ENCODE results near the gene FBXW4. TPM values are rescaled to one million over a fixed set of nuclear protein-coding genes. Genes with fewer than 3 reads are reported as not detected.

FBXW4 gene
- total RNA-seq, 1 experiment from 2014 or later: 38.2 TPM

DNA sequence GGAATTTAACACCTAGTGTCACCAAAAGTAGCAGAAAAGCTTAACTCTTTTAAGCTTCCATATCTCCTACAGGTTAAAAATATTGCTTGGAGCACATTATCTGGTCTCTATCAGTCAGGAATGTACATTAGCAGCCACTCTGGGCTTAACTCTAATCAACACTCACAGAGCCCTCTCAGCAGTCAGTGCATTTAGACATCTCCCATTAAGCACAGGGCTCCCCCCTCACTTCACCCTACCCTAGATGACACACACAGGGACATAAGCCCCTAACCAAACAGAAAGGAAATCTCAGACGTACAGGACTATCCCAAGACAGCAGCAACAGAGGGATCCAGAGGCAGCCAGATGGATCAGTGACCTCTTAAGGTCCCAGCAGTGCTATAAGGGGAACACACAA is 26.4 kb downstream of the FBXW4 start:
- TF ChIP-seq, protein P1, sequence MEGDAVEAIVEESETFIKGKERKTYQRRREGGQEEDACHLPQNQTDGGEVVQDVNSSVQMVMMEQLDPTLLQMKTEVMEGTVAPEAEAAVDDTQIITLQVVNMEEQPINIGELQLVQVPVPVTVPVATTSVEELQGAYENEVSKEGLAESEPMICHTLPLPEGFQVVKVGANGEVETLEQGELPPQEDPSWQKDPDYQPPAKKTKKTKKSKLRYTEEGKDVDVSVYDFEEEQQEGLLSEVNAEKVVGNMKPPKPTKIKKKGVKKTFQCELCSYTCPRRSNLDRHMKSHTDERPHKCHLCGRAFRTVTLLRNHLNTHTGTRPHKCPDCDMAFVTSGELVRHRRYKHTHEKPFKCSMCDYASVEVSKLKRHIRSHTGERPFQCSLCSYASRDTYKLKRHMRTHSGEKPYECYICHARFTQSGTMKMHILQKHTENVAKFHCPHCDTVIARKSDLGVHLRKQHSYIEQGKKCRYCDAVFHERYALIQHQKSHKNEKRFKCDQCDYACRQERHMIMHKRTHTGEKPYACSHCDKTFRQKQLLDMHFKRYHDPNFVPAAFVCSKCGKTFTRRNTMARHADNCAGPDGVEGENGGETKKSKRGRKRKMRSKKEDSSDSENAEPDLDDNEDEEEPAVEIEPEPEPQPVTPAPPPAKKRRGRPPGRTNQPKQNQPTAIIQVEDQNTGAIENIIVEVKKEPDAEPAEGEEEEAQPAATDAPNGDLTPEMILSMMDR (conservative IDR thresholded peaks at IDR 0.05): no peak
- no peak for TF ChIP-seq EZH2 (IDR thresholded peaks at IDR 0.05; ENCODE audit: low read depth)
- Histone ChIP-seq H3K27ac (no peak overlapping the region), H3K4me2 (no peak overlapping the region), H3F3A (ENCODE audit: insufficient read depth, low read depth) (no peaks in the 10 kb centered on the region), H3K79me2 (ENCODE audit: low read depth) (no peaks in the 10 kb centered on the region), H4K20me1 (ENCODE audit: insufficient read depth) (no peaks in the 10 kb centered on the region), H3K4me3 (no peak overlapping the region), H3K4me1 (replicated peaks; ENCODE audit: insufficient read depth) (no peaks in the 10 kb centered on the region), H3K9me2 (ENCODE audit: insufficient read depth) (no peaks in the 10 kb centered on the region), H3K27me3 (ENCODE audit: insufficient read depth, low read depth) (no peaks in the 10 kb centered on the region), H3K36me3 (ENCODE audit: low read depth) (no peaks in the 10 kb centered on the region), H2AFZ (no peak overlapping the region), H3K9me3 (ENCODE audit: insufficient read depth, low read depth) (no peaks in the 10 kb centered on the region)
- POLR2A ChIA-PET (ENCODE audit: unreplicated experiment): no interaction called here
- no TSS peak for BruUV-seq (replicated peaks)
- intact Hi-C loops (cut with micrococcal nuclease; ENCODE audit: unreplicated experiment): no loop called here
- CTCF ChIA-PET: no interaction called here
- DNase-seq: no peak

GRCh38 chr10:101666083-101666482 is 28.9 kb downstream of the FBXW4 start:
- H3K27me3 ChIP-seq (ENCODE audit: insufficient read depth, low read depth): no peaks in the 10 kb centered on the region
- no peak overlapping the region for H3K27ac ChIP-seq
- POLR2A ChIA-PET (ENCODE audit: unreplicated experiment): no interaction called here
- DNase-seq: no peak
- H3K4me3 ChIP-seq: no peak overlapping the region
- H3K36me3 ChIP-seq (ENCODE audit: low read depth): no peaks in the 10 kb centered on the region
- CTCF ChIA-PET: no interaction called here
- H4K20me1 ChIP-seq (ENCODE audit: insufficient read depth): no peaks in the 10 kb centered on the region
- H3K4me2 ChIP-seq: no peak overlapping the region
- TF ChIP-seq, protein P1 (conservative IDR thresholded peaks at IDR 0.05): no peak
- TF ChIP-seq EZH2 (IDR thresholded peaks at IDR 0.05; ENCODE audit: low read depth): no peak
- H3K9me3 ChIP-seq (ENCODE audit: insufficient read depth, low read depth): no peaks in the 10 kb centered on the region
- no peaks in the 10 kb centered on the region for H3K9me2 ChIP-seq (ENCODE audit: insufficient read depth)
- H3K4me1 ChIP-seq (replicated peaks; ENCODE audit: insufficient read depth): no peaks in the 10 kb centered on the region
- H3F3A ChIP-seq (ENCODE audit: insufficient read depth, low read depth): no peaks in the 10 kb centered on the region
- intact Hi-C loops (cut with micrococcal nuclease; ENCODE audit: unreplicated experiment): no loop called here
- no peak overlapping the region for H2AFZ ChIP-seq
- no peaks in the 10 kb centered on the region for H3K79me2 ChIP-seq (ENCODE audit: low read depth)
- BruUV-seq (replicated peaks): no TSS peak

- BruUV-seq (replicated peaks): no TSS peak
- no peaks in the 10 kb centered on the region for H3K36me3 ChIP-seq (ENCODE audit: low read depth)
- H3K9me3 ChIP-seq (ENCODE audit: insufficient read depth, low read depth): no peaks in the 10 kb centered on the region
- no peak for DNase-seq
- H3F3A ChIP-seq (ENCODE audit: insufficient read depth, low read depth): no peaks in the 10 kb centered on the region
- H3K4me3 ChIP-seq: no peak overlapping the region
- H3K79me2 ChIP-seq (ENCODE audit: low read depth): no peaks in the 10 kb centered on the region
- H3K27ac ChIP-seq: no peak overlapping the region
- intact Hi-C loops (cut with micrococcal nuclease; ENCODE audit: unreplicated experiment): no loop called here
- H4K20me1 ChIP-seq (ENCODE audit: insufficient read depth): no peaks in the 10 kb centered on the region
- ChIA-PET POLR2A (ENCODE audit: unreplicated experiment) (no interaction called here), CTCF (no interaction called here)
- H2AFZ ChIP-seq: no peak overlapping the region
- no peaks in the 10 kb centered on the region for H3K27me3 ChIP-seq (ENCODE audit: insufficient read depth, low read depth)
- H3K9me2 ChIP-seq (ENCODE audit: insufficient read depth): no peaks in the 10 kb centered on the region
- H3K4me2 ChIP-seq: no peak overlapping the region
- no peak for TF ChIP-seq EZH2 (IDR thresholded peaks at IDR 0.05; ENCODE audit: low read depth)
- TF ChIP-seq, protein P1 (conservative IDR thresholded peaks at IDR 0.05): no peak
- no peaks in the 10 kb centered on the region for H3K4me1 ChIP-seq (replicated peaks; ENCODE audit: insufficient read depth)
Observed at GRCh38 chr10:101663097-101663496, 31.9 kb downstream of the FBXW4 start.
